HTERT RPE-1 (cell line): Measurements from ENCODE around the gene FAM20B.
"Not testable (repeated sequence)": the region's sequence is repeated elsewhere in the genome, so short reads cannot be mapped to it uniquely, and the experiment has no call there.

Experiments used
- in situ Hi-C: fragments of 300-500 bp; cut with MboI; formaldehyde crosslinking; loops from 4 replicates; pipeline ENCODE4 v1.14.3; 2020; ENCODE audit warnings: low sequenced_read_pairs

FAM20B gene

GRCh38 chr1:179021873-179022272 lies 3.8 kb upstream of the FAM20B start:
- in situ Hi-C loops, result no loop called here

- in situ Hi-C loops, result no loop called here
These were observed 1.6 kb upstream of the FAM20B start for GRCh38 chr1:179023946-179024650.

GRCh38 chr1:179025975-179026812 lies 500 bp downstream of the FAM20B start:
- in situ Hi-C loops, result no loop called here

GRCh38 chr1:179026813-179027669 lies 1.3 kb downstream of the FAM20B start:
- in situ Hi-C loops, result no loop called here

GRCh38 chr1:179029321-179029759 lies 3.6 kb downstream of the FAM20B start:
- in situ Hi-C loops, result no loop called here

- in situ Hi-C loops, result no loop called here
These were observed 4.4 kb downstream of the FAM20B start for GRCh38 chr1:179030130-179030529.

GRCh38 chr1:179030683-179031082 lies 5.0 kb downstream of the FAM20B start:
- in situ Hi-C loops, result no loop called here

- in situ Hi-C loops, result no loop called here
These were observed 5.6 kb downstream of the FAM20B start for GRCh38 chr1:179031284-179031683.

GRCh38 chr1:179031855-179032513 lies 6.3 kb downstream of the FAM20B start:
- in situ Hi-C loops, result no loop called here

- in situ Hi-C loops, result no loop called here
These were observed 9.0 kb downstream of the FAM20B start for GRCh38 chr1:179034720-179035119.

- in situ Hi-C loops, result no loop called here
These were observed 11.3 kb downstream of the FAM20B start for GRCh38 chr1:179036844-179037465.

- in situ Hi-C loops, result no loop called here
These were observed 13.0 kb downstream of the FAM20B start for GRCh38 chr1:179038528-179039281.

GRCh38 chr1:179039502-179040174 lies 13.9 kb downstream of the FAM20B start:
- in situ Hi-C loops, result not testable (repeated sequence)

- in situ Hi-C loops, result not testable (repeated sequence)
These were observed 14.5 kb downstream of the FAM20B start for GRCh38 chr1:179040175-179040551.

- in situ Hi-C loops, result no loop called here
These were observed 16.4 kb downstream of the FAM20B start for GRCh38 chr1:179042087-179042486.

GRCh38 chr1:179042700-179043099 lies 17.0 kb downstream of the FAM20B start:
- in situ Hi-C loops, result no loop called here

GRCh38 chr1:179043266-179043665 lies 17.6 kb downstream of the FAM20B start:
- in situ Hi-C loops, result no loop called here

GRCh38 chr1:179043907-179044306 lies 18.2 kb downstream of the FAM20B start:
- in situ Hi-C loops, result no loop called here
